Hypothalamus (tissue), 51 donors: Measurements from ENCODE around the gene AKT2.

Experiments
- DNase-seq, 51 donors: peaks; one replicate each; lab custom pipeline; 2025; lab: John Stamatoyannopoulos, UW

The AKT2 gene

GRCh38 chr19:40238775-40239174, 46.4 kb downstream of the AKT2 start:
- no peak for DNase-seq

- no peak for DNase-seq
Observed at GRCh38 chr19:40237791-40238190, 47.4 kb downstream of the AKT2 start.

GRCh38 chr19:40236366-40236765, 48.8 kb downstream of the AKT2 start:
- no peak for DNase-seq

- no peak for DNase-seq
Observed at GRCh38 chr19:40236026-40236355, 49.2 kb downstream of the AKT2 start.

- DNase-seq = no peak
Observed at GRCh38 chr19:40235238-40236025, 49.7 kb downstream of the AKT2 start.

- DNase-seq = no peak
Observed at GRCh38 chr19:40234429-40235237, 50.5 kb downstream of the AKT2 start.

- DNase-seq = no peak
Observed at GRCh38 chr19:40233811-40234389, 51.2 kb downstream of the AKT2 start.

- DNase-seq = no peak
Observed at GRCh38 chr19:40232949-40233810, 52.0 kb downstream of the AKT2 start.

- DNase-seq = no peak
Observed at GRCh38 chr19:40232479-40232878, 52.7 kb downstream of the AKT2 start.

- peak in 1 of 51 donors; percentile 21 for DNase-seq
Observed at GRCh38 chr19:40231544-40232424, 53.4 kb downstream of the AKT2 start.

- no peak for DNase-seq
Observed at GRCh38 chr19:40231057-40231456, 54.1 kb downstream of the AKT2 start.

GRCh38 chr19:40229926-40230417, 55.2 kb downstream of the AKT2 start:
- no peak for DNase-seq

- no peak for DNase-seq
Observed at GRCh38 chr19:40229484-40229883, 55.7 kb downstream of the AKT2 start.

- no peak for DNase-seq
Observed at GRCh38 chr19:40228863-40229262, 56.3 kb downstream of the AKT2 start.

GRCh38 chr19:40228346-40228745, 56.8 kb downstream of the AKT2 start:
- DNase-seq = no peak

GRCh38 chr19:40225440-40226305, 59.5 kb downstream of the AKT2 start:
- DNase-seq = no peak

- no peak for DNase-seq
Observed at GRCh38 chr19:40224342-40225150, 60.6 kb downstream of the AKT2 start.
